GM21619 (cell line): ENCODE data around the gene GLTPD2.

ENCODE experiments used
- ATAC-seq: cut with Tn5 transposase; IDR thresholded peaks from one replicate; pipeline ENCODE4 v1.9.1; 2021; ENCODE audit not compliant: unreplicated experiment

Gene GLTPD2

DNA sequence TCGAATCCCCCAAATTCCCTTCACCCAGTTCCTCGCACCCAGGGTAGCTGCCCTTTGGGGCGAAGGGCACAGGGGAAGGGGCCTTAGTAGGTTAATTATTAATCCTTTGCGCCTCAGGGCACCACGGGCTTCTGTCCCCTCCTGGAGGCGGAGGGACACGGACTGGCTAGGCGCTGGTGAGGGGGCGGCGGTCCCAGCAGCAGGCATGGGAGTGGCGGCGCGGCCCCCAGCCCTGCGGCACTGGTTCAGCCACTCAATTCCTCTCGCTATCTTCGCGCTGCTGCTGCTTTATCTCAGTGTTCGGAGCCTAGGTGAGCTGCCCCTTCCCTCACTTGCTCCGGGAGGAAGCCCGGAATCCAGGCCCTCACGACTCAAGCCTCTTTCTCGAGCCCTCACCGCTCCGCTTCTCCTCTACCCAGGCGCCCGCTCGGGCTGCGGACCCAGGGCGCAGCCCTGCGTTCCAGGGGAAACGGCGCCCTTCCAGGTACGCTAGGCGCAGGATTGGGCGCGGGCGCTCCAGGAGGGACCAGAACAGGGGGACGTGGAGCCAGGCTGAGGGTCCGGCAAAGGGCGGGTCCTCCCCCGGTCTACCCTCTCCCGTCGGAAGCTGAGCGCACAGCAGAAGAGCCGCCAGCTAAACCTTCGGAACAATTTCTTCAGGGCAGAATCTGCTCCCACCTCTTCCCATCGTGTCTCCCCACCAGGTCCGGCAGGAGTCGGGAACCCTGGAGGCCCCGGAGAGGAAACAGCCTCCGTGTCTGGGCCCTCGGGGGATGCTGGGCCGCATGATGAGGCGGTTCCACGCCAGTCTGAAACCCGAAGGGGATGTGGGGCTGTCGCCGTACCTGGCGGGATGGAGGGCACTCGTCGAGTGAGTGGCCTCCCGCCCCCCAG, at the start of gene GLTPD2:
TSS of gene GLTPD2 (plus strand) at position 158 of the 894 bp plus-strand sequence. CDS start at position 206, 48 bp downstream.
- ATAC-seq: no peak

DNA sequence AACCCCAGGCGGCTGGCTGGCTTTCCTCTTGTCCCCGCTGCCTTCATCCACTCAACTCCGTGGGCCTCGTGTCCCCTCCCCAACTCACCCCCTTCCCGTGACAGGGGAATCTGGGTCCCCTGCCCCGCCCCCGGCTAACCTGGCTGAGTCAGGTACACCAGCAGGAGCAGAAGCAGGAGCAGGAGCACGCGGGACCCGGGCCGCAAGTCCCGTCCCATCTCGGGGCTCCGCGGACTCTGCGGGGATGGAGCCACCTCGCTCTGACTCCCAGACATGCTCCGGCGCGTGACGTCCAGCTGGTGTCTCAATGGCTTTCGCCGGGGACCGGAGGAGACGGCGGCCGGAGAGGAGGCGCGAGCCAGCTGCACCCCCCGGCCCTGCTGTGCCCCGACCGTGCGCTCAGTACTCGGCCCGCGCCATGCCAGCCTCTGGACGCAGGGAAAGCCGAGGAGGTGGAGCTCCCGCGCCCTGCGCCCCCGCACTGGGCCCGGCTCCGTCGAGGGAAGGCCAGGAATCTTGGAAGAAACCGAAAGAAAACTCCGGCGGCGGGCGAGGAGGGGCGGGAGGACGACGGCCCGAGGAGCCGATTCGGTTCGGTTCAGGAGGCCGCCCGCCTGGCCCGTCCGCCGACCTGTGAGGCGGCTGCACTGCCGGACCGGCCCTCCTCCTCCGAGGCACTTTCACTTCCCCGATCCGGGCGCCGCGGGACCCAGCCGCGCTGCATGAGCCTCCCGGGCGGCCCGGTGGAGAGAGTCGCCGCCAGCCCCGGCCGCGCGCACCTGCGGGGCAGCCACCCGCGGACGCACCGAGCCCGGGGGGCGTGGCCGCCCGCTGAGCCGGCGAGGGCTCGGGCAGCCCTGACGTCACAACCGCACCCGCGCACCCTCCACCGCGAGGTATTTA, 49.4 kb upstream of the GLTPD2 start, which contains the start of the genes CXCL16 and ZMYND15:
TSS of gene CXCL16 (minus strand) at position 807 of the 903 bp plus-strand sequence. CDS start at position 218, 589 bp downstream.
TSS of gene ZMYND15 (plus strand) at position 712 of the 903 bp plus-strand sequence. CDS start 716 bp downstream, outside the sequence.
- ATAC-seq: no peak

DNA sequence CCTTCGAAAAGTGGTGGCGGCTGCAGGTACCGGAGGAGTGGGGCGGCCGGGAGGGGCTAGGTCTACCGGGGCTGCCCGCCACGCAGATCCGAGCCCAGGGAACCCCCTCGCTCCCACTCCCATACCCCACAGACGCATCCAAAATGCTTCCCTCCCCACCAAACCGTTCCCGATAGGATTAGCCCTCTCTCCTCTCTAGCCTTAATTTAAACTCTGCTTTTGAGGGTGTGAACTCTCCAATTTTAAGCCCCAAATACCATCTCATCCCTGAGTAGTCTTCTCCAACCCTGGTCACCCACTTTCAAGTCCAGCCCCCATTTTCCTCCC, 48.8 kb upstream of the GLTPD2 start:
- ATAC-seq: no peak

DNA sequence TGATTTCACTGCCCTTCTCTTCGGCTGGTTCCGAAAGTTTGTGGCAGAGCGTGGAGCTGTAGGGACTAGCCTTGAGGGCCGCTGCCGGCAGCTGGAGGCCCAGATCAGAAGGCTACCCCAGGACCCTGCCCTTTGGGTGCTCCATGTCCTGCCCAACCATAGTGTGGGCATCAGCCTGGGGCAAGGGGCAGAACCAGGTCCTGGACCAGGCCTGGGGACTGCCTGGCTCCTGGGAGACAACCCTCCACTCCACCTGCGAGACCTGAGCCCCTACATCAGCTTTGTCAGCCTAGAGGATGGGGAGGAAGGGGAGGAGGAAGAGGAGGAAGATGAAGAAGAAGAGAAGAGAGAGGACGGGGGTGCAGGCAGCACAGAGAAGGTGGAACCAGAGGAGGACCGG, 48.2 kb upstream of the GLTPD2 start:
- no peak for ATAC-seq

DNA sequence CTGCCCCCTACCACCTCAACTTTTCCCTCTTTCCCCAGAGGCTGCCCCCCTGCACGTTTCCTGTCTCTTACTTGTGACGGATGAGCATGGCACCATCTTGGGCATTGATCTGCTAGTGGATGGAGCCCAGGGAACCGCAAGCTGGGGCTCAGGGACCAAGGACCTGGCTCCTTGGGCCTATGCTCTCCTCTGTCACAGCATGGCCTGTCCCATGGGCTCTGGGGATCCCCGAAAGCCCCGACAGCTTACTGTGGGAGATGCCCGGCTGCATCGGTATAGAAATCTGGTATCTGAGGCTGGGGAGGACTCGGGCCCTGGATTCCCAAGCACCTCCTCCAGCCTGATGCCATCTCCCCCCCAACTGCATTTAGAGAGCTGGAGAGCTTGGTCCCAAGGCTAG, 47.2 kb upstream of the GLTPD2 start:
- no peak for ATAC-seq

DNA sequence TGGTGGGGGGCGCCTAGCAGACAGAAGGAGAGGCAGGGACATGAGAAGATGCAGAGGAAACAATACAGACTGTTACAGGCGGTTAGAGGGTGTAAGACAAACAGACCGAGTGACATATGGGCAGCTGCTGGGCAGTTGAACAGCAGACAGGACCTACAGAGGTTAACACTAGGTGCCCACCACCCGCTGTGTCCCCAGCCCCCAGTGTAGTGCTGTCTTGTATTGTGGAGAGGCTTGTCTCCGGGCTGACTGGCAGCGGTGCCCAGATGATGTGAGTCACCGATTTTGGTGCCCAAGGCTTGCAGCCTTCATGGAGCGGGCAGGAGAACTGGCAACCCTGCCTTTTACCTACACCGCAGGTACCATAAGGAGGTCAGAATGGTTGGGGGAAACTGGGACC, 46.6 kb upstream of the GLTPD2 start:
- no peak for ATAC-seq

DNA sequence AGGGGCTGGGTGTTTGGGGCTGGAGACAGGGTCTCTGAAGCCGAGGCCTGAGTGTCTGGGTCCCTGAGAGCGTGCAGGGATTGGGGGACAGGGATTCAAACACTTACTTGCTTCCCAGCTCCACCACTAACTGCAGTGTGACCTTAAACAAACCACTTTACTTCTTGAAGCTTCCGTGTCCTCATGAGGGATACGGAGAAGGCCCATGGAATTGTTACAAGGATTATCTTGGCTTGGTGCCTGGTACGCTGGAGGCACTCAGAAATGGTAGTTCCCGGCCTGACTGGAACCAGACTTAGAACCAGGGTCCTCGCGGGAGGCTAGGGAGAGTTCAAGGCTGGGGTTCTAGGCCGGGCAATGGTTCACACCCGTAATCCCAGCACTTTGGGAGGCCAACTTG, 46.1 kb upstream of the GLTPD2 start:
- ATAC-seq: no peak

DNA sequence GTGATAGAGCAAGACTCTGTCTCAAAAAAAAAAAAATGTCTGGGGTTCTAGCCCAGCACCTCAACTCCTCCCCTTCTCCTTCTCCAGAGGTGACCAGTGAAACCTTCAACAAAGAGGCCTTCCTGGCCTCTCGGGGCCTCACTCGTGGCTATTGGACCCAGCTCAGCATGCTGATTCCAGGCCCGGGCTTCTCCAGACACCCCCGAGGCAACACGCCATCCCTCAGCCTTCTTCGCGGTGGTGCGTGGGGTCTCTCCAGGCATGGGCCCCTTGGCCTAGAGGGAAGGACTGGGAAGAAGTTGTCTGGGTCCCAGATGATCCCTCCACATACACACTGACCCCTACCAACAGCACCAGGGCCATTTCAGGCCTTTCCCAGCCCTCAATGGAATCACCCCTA, 45.5 kb upstream of the GLTPD2 start:
- no peak for ATAC-seq

DNA sequence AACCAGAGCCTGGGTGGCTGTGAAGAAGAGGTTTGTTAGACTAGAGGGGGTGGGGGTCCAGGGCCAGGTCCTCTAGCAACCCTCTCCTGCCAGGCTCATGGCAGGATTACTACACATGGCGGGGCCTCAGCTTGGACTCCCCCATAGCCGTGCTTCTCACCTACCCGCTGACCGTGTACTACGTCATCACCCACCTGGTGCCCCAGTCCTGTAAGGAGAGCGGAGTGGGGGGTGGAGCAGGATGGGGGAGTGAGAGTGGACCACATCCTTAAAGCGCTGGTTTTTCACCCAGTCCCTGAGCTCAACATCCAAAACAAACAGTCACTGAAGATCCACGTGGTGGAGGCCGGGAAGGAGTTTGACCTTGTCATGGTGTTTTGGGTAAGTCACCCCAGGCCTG, 44.9 kb upstream of the GLTPD2 start:
- no peak for ATAC-seq

DNA sequence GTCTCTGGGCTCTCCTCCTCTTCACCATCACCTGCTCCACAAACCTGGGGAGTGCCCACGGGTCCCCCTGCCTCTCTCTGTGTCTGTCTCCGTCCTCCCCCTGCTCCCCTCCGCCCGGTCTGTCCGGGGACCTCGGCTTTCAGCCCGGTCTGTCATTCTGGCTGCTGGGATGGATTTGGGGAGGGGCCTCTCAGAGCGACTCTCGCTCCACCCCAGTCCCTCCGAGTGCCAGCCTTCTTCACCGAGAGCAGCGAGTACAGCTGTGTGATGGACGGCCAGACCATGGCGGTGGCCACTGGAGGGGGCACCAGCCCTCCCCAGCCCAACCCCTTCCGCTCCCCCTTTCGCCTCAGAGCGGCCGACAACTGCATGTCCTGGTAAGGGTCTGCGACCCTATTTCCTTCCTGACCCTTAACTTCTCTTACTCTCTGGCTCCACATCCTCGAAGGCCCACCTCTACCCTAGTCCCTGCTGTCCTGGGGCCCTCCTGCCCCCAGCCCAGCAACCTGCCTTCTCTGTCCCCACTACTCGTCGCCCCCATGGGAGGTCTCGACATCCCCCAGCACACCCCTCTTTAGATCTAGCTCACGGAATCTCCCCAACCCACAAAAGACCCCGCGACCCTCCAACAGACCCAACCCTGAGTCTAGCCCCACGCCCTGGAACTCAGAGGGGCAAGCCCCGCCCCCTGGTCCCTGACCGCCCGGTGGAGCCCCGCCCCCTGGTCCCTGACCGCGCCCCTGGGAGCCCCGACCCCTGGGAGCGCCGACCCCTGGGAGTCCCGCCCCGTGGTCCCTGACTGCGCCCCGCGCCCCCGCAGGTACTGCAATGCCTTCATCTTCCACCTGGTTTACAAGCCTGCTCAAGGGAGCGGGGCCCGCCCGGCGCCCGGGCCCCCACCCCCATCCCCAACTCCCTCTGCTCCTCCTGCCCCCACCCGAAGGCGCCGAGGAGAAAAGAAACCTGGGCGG, 43.5 kb upstream of the GLTPD2 start:
- ATAC-seq: no peak

DNA sequence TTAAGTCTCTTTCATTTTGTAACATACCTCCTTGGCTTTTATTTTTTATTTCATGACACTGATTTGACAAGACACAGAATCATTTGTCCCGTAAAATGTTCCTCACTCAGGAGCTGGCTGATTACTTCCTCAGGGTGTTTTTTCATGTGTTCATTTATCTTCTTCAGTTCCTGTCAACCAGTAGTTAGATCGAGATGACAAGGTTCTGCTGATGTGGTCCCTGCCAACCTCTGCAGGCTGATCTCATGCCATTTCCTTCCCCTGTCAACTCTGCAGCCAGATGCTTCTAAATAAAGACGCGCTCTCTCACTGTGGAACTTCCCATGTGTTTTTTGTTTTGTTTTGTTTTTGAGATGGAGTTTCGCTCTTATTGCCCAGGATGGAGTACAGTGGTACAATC, 40.9 kb upstream of the GLTPD2 start:
- no peak for ATAC-seq

DNA sequence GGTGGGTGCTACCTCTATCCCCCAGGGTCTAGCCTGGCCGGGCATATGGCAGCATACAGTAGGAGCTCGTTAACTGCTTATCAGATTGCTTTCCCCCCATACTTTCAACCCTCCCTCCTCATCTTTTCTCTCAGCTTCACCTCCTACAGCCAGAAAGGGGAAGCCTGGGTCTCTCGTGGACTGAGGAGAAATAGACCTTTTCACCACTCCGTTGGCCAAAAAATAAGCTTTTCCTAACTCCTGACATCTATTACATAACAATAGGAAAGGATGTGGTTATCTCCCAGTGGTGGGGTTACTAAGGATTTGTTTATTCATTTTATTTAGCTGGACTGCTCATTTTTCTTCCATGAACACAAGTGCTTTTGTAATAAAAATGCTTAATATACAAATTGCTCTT, 40.1 kb upstream of the GLTPD2 start:
- no peak for ATAC-seq

DNA sequence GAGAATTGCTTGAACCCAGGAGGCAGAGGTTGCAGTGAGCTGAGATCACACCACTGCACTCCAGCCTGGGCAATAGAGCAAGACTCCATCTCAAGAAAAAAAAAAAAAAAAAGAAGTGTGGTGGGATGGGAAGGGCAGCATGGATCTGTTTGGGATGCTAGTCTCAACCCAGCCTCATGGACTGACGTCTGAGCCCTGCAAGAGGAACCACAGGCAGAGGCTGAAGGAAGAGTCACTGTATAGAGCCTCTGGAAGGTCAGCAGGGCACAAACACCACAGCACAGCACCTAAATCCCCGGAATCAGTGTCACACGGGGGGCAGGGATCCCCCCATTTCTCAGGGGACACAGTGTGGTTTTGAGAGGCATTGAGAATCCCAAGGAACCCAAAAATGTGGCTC, 38.2 kb upstream of the GLTPD2 start:
- ATAC-seq: no peak

DNA sequence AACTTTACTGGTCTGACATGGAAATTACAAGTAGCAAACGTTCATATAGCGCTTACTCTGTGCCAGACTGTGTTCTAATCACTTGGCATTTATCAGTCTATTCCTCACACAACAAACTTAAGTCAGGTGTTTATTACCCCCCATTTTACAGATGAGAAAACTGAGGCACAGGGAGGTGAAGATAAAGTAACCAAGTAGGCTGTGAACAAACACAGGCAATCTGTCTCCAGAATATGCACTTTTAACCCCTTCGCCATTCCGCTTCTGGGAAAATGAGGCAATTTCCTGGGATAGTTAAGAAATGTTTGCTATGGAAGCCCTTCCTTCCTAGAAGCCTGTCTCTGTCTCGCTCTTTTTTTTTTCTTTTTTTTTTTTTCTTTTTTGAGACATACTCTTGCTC, 36.8 kb upstream of the GLTPD2 start:
- ATAC-seq: no peak

DNA sequence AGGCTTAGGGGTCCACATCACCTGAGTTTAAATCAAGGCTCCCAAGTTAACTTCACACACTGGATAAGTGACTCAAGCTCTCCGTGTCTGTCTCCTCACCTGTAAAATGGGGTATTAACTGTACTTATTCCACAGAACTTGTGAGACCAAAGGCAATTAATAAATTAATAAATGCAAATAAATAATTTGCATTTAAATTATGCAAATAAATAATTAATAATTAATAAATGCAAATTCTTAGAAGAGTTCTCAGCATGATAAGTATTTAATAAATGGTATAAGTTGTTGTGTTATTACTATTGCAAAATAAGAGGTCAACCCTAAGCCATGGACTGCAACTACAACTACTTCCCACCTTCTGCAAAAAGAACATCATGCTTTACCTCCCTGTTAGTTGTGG, 35.4 kb upstream of the GLTPD2 start:
- no peak for ATAC-seq

DNA sequence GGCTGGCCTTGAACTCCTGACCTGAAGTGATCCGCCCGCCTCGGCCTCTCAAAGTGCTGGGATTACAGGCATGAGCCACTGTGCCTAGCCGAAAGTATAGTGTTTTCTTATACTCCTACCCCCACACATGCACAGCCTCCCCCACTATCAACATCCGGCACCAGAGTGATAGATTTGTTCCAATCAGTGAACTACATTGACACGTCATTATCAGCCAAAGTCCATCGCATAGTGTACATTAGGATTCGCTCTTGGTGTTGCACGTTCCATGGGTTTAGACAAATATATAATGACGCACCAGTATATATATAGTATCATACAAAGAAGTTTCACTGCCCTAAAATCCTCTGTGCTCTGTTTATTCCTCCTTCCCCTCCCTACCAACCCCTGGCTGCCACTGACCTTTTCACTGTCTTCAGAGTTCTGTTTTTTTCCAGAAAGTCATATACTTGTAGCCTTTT, 29.0 kb upstream of the GLTPD2 start:
- no peak for ATAC-seq

DNA sequence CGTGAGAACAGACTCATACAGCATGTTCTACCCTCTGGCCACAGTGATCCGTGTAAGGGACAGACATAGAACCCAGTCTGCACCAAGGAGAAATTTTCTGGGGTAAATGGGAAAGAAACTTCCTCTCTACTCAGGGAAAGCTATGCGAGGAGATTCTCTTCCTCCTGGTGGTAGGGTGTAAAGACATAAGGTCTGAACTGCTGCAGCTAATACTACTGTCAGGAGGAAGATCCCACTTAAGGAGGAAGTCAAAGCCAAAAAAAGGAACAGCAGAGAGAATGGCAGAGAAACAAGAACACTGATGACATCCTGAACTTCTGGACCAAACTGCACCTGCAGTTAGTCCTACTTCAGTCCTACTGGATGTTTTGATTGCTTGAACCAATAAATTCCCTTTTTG, 24.2 kb upstream of the GLTPD2 start:
- ATAC-seq: no peak

DNA sequence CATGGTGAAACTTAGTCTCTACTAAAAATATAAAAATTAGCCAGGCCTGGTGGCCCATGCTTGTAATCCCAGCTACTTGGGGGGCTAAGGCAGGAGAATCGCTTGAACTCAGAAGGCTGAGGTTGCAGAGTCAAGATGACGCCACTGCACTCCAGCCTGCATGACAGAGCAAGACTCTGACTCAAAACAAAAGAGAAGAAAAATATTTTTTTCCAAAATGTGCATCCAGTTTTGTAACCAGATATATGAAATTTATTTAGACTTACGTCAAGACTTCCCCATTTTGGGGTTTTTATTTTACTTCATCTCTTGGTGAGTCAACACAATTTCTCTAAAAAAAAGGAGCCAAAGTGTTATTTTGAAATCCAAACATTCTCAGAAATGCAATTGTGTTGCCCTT, 22.6 kb upstream of the GLTPD2 start:
- no peak for ATAC-seq

DNA sequence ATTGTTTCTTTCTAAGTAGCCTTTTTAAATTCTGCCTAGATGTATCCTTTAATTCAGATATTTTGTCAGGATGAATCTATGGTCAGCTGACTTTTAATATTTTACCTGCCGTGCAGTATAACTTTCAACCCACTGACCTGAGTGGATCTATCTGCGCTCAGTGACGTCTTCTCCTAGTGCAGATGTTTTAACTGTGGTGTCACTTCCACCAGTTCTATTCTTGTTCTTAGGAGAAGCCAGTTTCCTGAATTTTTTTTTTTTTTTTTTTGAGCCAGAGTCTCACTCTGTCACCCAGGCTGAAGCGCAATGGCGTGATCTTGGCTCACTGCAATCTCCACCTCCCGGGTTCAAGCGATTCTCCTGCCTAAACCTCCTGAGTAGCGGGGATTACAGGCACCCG, 22.0 kb upstream of the GLTPD2 start:
- ATAC-seq: no peak

DNA sequence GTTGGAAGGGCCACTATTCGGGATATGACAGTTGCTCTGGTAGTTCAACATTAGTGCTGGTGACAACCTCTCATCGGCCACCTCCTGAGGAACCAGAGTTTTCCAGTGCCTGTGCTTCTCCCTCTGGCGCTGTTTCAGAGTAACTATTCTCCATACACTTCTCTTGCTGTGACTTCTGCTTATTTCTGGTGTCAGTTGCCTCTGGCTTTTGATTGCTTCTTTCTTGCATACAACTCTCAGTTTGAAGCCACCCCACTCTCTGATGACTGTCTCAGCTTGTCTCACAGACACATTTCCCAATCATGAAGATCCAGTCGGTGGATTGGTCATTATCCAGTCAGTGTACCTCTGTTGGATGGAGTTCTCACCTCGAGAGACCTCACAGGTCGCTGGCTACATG, 20.5 kb upstream of the GLTPD2 start:
- ATAC-seq: no peak

DNA sequence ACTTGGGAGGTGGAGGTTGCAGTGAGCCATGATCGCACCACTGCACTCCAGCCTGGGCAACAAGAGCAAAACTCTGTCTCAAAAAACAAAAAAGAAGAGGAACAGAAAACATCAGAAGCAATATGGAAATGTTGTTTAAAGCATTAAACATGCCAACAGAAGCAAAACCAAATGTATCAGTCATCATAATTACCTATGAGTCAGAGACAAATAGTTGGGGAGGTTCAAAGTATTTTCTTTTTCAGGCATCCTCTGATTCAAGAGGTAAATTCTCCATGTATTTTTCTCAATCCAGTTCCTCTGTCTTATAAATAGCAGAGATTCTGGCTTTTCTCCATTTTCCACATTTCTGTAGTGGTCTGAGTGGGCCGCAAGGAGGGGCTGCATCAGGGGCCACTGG, 19.1 kb upstream of the GLTPD2 start:
- no peak for ATAC-seq
